D721Med (cell line): ENCODE data around the gene ZDHHC11.
"Not testable (repeated sequence)": the region's sequence is repeated elsewhere in the genome, so short reads cannot be mapped to it uniquely, and the experiment has no call there.

Source experiments
- DNase-seq: peaks from one replicate; pipeline ENCODE4 v3.0.0; 2011; ENCODE audit warnings: low spot score; ENCODE audit not compliant: insufficient read length
- FAIRE-seq: peaks from 2 replicates; lab custom pipeline; 2011; peaks lifted over from hg19 to GRCh38; lab: Jason Lieb, UNC
- CTCF ChIP-seq: IDR thresholded peaks from 2 replicates; pipeline ENCODE4 v1.5.1; 2012; ENCODE audit warnings: mild to moderate bottlenecking, control low read depth; ENCODE audit not compliant: insufficient read depth; ENCODE audit errors: missing control alignments

The ZDHHC11 gene

GRCh38 chr5:884345-885126 lies 33.8 kb upstream of the ZDHHC11 start:
- DNase-seq: no peak
- no peak for TF ChIP-seq CTCF
- no peak for FAIRE-seq

- no peak for DNase-seq
- FAIRE-seq: no peak
- no peak for TF ChIP-seq CTCF
Measured at GRCh38 chr5:883475-884181, 32.8 kb upstream of the ZDHHC11 start.

GRCh38 chr5:882253-883183 lies 31.7 kb upstream of the ZDHHC11 start:
- no peak for TF ChIP-seq CTCF
- DNase-seq: no peak
- no peak for FAIRE-seq

GRCh38 chr5:881551-881935 lies 30.8 kb upstream of the ZDHHC11 start:
- DNase-seq (no peak), FAIRE-seq (no peak)
- TF ChIP-seq CTCF: no peak

GRCh38 chr5:880816-881550 lies 30.2 kb upstream of the ZDHHC11 start:
- FAIRE-seq: no peak
- TF ChIP-seq CTCF: no peak
- DNase-seq: no peak

- not testable (repeated sequence) for FAIRE-seq
Measured at GRCh38 chr5:878677-879076, 27.9 kb upstream of the ZDHHC11 start.

GRCh38 chr5:878125-878524 lies 27.3 kb upstream of the ZDHHC11 start:
- DNase-seq (no peak), FAIRE-seq (no peak)
- no peak for TF ChIP-seq CTCF

More at GRCh38 chr5:878677-879076, 27.9 kb upstream of the ZDHHC11 start:
- not testable (repeated sequence) for DNase-seq
